ENCODE measurements around the gene TRPM2. TPM values are rescaled to one million over a fixed set of nuclear protein-coding genes. Genes with fewer than 3 reads are reported as not detected.

Gene TRPM2
- total RNA-seq: 0.22 and 0.40 TPM in 2 replicates

DNA sequence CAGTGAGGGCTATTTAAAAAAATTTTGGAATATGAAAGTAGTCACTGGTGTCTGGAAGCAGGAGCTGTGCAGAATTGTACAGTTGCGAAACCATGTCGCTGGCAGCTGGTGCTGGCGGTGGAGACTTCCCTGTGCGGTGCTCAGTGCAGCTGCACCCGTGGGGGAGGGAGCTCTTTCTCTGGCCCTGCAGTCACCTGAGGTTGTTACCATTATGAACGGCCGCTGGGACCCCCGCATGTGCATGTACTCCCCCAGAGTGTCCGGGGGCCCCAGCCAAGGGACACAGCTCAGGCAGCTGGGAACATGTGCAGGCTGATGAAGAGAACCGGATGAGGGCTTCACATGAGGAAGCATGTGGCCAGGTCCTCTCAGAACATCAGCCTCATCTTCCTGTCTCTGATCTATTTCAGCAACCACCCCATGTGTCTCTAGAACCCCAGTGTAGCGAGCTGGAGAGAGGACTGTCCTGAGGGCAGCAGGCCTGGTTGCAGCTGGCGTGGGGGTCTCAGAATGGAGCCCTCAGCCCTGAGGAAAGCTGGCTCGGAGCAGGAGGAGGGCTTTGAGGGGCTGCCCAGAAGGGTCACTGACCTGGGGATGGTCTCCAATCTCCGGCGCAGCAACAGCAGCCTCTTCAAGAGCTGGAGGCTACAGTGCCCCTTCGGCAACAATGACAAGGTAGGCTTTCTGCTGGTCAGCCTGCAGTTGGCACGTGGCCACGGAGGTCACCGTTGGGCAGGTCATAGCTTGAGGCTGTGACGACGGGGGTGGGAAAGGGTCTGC is at the start of gene TRPM2:
Gene TRPM2, plus strand, starts transcription at position 431 of the 780 bp plus-strand sequence. Its CDS starts 80 bp downstream, at position 511.
- no peak for DNase-seq (ENCODE audit: low read depth in 2 of 2)

DNA sequence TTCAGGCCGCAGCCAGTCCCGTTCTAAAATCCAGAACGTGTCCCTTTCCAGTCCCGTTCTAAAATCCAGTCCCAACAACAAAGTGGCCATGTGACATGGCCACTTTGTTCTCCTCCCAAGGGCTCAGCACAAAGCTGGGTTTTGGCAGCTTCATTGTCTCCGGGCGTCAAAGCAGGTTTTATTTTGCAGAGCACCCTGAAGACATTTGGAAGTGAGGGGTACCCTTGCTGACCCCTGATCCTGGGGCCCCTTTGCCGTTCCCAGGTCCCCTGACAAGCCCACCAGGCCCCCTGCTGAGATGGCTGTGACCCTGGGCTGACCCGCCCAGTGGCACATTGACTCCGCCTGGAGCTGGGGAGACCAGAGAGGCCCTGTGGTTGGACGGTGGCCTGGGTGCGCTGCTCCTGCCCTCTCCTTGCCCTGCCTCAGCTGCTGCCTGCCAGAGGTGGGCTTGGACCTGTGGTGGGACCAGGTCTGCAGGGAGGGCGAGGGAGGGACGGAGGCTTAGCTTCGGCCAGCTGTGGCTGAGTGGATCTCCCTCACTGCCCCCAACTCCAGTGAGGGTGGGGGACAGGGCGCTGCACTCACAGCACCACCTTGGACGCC is 49.3 kb upstream of the TRPM2 start:
- DNase-seq (ENCODE audit: low read depth in 2 of 2): no peak

DNA sequence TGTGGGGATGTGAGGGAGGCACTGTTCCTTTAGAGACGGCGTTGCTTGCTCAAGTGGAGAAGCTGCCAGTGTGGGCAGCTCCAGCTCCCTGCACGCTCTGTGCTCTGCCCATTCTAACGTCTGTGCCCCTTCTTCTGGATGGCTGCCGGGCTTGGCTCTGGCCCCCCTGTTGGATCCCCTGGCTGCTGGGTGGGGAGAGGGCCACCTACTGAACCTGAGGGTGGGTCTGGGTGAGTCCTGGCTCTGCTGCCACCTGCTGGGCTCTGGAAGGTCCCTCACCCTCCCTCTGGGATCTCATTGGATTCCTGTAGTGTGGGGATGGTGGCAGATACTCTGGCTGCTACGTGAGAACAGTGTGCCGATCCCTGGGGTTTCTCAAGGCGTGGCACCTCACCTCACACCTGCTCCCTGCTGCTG is 48.5 kb upstream of the TRPM2 start:
- peak; percentile 56 to 77 for DNase-seq (ENCODE audit: low read depth in 2 of 2)

DNA sequence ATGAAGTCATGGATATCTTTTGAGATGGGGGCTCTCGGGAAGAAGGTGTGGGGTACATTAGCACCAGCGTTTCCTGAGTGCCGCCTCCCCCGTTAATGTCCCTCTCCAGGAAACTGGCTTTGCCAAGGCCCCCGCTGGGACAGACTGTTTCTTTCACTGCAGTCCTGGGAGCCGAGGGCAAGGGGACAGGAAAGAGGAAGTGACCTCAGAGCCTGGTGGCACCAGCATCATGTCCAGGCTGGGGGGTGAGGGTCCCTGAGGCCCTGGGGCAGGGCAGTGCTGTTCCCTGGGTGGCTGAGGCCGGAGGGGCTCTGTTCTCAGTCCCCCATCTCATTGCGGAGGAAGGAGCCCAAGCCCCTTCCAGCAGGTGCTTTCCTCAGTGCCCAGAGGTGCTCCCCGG is 47.7 kb upstream of the TRPM2 start:
- peak in 1 of 2 donors; percentile 52 for DNase-seq (ENCODE audit: low read depth in 2 of 2)

DNA sequence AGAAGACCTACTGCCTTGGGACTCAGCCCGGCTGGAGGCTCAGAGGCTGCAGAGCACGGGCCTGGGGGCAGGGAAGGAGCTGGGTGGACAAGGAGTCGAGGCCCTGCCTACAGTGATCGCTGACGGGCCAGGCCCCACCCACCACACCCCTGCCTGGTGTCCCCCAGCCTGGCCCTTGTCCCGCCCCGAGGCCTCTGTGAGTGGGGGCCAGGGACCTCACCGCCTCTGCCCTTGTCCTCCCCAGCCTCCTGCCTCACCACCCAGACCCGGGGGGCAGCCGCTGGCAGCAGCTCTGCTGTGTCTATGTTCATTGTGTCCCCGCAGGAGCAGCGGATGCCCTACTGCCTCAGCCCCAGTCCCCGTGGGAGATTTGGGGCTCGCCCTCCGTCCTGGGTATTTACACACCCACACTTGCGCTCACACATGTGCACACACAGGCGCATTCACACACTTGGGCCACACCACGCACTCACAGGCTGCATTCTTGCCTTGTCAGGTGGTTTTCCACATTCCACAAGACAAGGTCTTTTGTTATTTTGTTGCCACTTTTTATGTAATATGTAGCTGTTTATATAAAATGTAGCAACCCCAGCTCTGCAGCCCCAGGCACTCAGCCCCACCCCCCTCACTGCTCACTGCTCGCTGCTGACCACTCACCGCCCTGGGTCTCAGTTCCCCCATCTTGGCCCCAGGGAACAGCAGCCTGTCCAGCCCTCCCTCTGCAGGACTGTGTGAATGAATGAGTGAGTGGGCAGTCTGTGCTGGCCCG is 46.3 kb upstream of the TRPM2 start:
- no peak for DNase-seq (ENCODE audit: low read depth in 2 of 2)

DNA sequence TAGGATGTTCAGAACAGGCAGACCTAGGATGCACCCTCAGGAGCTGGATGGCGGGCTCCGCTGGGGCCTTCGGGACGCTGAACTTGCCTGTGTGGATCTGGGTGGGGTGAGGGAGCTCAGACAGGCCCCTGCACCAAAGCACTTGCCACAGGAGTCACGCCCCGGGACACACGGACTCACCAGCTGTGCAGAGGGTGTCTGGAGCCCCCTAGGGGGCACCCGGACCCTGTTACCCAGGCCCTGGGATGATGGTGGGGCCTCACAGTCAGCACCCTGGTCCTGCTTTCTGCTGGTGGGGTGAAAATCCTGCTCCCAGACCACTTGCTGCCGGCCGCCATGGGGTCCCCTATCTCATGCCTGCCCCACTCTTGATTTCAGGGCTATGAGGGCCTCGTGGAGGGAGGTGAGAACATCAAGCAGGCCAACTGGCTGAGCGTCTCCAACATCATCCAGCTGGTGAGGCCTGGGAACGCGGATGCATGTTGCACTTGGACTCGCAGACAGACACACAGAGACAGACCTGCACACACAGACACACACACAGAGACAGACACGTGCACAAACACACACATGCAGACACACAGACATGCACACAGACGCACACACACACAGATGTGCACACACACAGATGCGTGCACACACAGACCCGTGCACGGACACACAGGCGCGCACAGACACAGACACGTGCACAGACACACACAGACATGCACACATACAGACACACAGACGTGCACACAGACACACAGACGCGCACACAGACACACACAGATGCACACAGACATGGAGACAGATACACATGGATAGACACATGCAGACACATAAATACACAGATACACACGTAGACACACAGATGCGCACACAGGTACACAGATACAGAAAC is 42.6 kb upstream of the TRPM2 start:
- DNase-seq (ENCODE audit: low read depth in 2 of 2): no peak

DNA sequence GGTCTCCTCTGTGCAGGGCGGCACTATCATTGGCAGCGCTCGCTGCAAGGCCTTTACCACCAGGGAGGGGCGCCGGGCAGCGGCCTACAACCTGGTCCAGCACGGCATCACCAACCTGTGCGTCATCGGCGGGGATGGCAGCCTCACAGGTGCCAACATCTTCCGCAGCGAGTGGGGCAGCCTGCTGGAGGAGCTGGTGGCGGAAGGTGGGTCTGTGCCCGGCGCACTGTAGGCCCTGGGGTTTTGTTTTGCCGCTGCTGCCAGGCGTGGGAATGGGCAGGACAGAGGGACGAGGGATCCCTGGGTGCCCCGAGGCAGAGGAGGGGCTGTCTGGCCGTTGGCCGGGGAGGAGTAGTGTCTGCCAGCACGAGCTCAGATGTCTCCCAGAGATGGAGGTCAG is 41.3 kb upstream of the TRPM2 start:
- DNase-seq (ENCODE audit: low read depth in 2 of 2): no peak

DNA sequence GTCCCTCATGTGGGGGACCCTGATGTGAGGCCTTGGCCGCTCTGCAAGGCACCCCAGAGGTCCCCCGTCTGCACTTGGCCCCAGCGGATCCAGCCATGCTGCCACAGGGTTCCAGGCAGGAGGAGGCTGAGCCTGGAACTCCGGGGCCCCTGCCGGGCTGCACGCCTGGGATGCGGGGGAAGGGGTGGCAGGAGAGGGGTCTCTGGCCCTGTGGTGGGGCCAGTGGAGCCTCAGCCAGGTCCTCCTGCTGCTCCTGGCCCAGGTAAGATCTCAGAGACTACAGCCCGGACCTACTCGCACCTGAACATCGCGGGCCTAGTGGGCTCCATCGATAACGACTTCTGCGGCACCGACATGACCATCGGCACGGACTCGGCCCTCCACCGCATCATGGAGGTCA is 40.7 kb upstream of the TRPM2 start:
- no peak for DNase-seq (ENCODE audit: low read depth in 2 of 2)

DNA sequence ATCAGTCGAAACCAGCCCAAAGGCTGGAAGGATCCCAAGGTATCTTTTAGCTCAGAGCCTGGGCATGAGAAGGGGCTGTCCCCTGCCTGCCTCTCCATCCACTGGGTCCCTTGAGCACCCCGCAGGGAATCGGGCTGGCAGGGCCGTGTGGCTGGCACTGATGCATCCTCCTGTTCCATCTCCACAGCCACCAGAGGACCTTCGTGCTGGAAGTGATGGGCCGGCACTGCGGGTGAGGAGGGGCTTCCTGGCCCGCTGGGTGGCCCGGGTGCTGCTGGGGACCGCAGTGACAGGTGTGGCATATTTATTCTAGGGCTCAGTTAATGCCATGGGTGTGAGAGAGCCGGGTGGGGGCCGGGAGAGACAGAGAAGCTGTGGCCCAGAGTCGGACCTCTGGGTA is 40.0 kb upstream of the TRPM2 start:
- DNase-seq (ENCODE audit: low read depth in 2 of 2): no peak

DNA sequence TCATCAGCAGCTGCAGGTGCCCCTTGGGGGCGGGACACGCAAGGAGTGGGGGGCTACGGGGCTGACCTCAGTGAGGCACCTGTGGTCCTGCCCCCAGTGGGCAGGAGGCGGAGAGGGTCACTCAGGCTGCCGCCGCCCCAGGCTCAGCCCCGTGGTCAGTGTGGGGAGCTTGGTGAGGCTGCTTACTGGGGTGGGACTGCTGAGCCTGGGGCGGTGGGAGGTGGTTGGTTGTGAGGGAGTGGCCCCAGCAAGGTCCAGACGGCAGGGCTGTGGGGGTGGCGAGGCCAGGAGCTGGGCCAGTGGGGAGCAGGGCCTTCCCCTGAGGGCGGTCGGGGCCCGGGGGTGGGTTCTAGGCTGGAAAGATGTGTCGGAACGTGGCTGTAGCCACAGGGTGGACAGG is 39.3 kb upstream of the TRPM2 start:
- DNase-seq (ENCODE audit: low read depth in 2 of 2): no peak

DNA sequence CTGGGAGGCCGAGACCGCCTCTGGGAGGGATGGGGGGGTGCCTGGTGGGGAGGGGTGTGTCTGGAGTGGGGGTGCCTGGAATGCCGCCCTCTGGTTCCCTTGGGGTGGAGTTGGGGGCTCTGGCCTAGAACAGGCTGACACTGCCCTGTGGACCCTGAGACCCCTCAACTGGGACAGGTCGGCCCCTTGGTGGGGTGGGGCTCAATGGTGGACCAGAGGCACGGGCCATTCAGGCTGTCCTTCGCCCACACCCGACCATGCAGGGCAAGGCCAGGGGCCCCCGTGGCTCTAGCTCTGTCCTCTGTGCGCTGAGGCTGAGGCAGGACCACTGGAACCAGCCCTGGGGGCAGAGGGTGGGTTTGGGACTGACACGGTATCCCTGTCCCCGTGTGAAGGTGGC is 38.9 kb upstream of the TRPM2 start:
- DNase-seq (ENCODE audit: low read depth in 2 of 2): no peak

DNA sequence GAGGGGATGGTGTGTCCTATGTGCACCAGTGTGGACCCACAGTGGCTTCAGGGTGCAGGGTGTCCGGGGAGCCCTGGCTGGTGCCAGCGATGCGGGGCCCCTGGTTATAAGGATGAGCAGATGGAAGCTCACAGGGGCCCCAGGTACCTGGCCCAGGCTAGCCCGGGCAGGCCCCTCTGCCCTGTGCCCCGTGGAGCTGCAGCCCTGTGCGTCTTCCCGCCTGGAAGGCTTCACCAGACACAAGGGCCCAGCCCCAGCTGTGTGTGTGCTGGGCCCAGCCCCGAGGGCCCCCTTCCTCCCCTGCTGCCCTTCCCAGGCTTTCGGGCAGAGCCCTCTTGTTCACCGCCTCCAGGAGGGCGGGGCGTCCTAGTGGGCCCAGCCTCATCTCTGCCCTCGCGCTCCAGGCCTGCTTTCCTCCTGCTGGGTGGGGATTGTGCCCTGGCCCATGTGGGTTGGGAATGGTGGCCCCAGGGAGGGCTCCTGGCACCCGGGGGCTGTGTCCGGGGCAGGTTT is 37.7 kb upstream of the TRPM2 start:
- no peak for DNase-seq (ENCODE audit: low read depth in 2 of 2)

DNA sequence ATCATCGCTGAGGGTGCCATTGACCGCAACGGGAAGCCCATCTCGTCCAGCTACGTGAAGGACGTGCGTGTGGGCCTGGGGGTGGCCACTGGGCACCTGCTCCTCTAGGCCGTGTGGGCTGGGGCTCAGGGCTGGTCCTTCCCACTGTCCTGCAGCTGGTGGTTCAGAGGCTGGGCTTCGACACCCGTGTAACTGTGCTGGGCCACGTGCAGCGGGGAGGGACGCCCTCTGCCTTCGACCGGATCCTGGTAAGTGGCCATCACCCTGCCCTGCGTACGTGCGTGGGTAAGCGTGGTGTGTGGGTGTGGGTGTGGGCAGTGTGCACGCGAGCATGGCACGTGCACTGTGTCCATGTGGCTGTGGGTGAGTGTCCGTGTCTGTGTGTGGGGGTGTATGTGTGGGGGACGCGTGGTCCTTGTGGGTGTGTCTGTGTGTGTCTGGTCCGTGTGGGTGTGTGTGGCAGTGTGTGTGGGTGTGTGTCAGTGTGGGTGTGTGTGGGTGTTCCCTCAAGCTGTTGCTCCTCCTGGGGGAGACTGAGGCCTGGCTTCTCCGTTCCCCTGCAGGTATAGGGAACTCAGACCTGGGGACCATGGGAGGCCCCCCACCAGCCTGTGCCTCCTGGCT is 37.0 kb upstream of the TRPM2 start:
- DNase-seq (ENCODE audit: low read depth in 2 of 2): no peak

DNA sequence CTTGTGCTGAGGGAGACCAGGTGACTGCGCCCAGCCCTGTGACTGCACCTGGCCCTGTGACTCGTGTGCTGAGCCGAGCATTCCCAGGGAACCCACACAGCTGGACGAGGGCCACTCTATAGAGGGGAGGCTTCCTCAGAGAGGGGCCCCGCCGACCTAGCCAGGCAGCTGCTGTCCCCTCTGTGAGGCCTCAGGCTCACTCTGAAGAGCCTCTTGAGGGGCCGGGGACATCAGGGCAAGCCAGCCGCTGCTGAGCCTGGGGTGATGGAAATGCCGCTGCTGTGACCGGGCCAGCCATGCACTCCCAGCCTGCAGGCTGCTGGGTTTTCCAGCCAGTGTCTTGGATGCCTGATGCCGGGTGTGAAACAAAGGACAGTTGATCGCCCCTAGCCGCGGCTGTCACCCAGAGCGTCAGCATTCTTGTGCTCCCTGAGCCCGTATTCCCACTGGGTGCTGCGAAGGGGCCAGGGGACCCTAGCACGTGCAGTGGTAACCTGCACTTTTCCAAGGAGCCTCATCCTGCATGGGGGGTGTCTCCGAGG is 36.1 kb upstream of the TRPM2 start:
- no peak for DNase-seq (ENCODE audit: low read depth in 2 of 2)

DNA sequence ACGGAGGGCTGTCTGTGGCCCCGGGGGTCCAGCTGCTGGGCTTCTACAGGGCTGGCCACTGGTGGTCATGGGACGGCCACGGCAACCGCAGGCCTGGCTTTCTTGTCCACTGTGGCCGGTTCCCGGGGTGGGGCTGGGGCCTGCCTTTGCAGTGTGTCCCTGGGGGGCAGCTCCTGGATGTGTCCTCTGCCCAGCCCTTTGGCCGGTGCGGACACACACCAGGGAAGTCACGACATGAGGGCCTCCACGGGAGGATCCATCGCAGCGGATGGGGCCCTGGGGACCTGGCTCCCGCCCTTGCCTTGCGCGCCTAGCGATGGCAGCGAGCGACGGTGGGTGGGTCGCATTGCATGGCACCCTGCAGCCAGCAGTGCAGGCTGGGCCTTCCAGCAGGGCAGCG is 35.5 kb upstream of the TRPM2 start:
- no peak for DNase-seq (ENCODE audit: low read depth in 2 of 2)

DNA sequence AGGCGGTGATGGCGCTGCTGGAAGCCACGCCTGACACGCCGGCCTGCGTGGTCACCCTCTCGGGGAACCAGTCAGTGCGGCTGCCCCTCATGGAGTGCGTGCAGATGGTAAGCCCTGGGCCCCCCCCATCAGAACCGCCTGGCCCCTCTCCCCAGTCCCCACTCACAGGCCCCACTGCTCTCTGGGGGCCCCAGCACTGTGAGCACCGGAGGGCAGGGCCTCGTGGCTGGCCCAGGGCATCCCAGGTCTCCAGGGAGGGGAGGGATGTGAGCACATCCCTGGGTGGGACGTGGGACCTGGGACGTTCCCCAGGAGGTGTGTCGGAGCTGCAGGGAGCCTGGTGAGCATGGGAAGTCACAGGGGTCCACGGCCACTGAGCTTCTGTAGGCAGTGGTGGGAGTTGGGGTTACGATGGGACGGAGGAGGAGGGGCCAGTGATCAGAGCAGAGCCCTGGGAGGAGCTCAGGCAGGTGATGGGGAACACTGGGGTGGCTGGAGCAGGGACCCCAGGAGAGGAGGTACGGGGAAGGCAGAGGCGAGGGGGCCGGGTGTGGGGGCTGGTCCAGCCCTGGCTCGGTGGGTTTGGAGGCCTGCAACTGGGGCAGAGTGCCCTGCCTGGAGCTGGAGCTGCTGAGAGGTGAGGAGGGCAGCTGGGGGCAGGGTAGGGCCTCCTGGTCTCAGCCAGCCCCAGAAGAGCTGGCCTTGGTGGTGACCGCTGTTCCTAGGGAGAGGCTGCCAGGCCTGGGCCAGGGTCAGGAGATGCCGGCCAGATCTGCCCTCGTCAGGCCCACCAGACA is 34.7 kb upstream of the TRPM2 start:
- DNase-seq (ENCODE audit: low read depth in 2 of 2): no peak

DNA sequence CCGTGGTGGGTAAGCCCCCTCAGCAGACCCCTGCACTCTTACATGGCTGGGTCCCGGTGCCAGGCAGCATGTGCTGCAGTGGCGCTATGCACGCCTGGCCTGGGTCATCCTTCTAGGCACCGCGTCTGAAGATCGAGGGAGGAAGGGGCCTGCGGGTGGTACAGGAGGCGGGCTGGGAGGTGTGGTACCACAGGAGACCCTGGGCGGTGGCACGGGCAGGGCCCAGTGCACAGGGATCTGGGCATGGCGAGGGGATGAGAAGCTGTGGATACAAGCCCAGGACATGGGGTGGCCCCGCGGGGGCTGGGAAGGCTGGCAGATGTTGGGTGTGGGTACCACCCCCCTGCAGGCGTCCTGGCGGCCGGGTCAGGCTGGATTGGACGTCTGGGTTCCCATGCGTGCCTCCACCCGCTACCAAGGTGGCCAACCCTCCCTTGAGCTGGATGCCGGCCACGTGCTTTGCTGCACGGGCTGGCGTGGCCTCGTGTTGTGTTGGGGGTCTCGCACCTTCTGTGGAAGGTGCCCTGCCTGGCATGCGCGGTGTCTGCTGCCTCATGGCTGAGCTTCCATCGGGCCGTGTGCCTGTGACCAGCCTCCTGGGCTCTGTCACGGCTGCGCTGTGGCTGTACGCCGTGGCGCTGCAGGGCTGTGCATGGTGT is 33.9 kb upstream of the TRPM2 start:
- DNase-seq (ENCODE audit: low read depth in 2 of 2): no peak

DNA sequence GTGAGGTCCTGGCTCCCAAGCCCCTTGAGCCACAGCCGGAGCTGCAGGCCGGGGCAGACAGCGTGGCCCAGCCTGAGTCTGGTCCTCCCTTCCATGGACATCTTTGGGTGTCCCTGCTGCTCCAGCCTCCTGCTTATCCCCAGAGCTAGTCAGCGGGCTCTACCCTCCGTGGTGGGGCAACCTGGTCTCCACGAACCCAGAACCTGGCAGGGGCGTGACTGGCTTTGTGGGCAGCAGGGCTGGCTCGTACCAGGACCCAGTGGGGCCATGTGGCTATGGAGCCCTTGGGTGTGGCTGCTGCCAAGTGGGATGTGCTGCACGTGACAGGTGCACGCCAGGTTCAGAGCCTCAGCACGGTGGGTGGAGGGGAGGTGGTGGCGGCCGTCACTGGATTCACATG is 32.6 kb upstream of the TRPM2 start:
- no peak for DNase-seq (ENCODE audit: low read depth in 2 of 2)

DNA sequence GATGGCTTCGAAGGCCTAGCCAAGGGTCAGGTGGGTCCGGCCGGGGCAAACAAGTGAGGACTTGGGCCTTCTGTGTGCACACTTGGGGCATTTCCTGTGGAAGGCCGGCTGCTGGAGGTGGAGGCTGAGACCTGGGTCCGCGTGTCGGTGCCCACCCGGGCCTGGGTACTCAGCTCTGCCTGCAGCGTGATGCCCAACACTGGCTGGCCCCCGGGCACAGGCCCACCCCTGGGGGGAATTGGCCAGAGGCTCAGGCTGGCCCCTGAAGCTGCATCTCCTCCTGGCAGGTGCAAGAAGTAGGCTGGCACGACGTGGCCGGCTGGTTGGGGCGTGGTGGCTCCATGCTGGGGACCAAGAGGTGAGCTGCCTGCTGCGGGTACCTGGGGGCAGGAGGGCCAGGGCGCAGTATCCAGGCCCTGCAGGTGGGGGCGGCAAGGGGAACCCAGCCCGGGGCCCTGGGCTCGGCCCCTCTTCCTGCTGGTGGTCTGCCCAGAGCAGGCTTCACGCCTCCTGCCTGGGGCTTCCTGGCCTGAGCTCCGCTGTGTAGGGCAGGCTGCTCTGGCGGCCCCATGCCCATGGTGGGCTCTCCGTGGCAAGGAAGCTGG is 31.5 kb upstream of the TRPM2 start:
- no peak for DNase-seq (ENCODE audit: low read depth in 2 of 2)

Measured in lung microvascular endothelial cell (primary cell).